Stimulated activated CD8-positive, alpha-beta memory T cell treated with anti-CD3 and anti-CD28 coated beads, Interleukin-7, amount 100 ng/mL, for 4 hours (primary cell): ENCODE results near the gene NUP210L.

Experiments used
- DNase-seq, 2 donors: peaks; one replicate each; pipeline ENCODE4 v3.0.0-alpha.2; 2020; ENCODE audit warnings: low read depth in 2 of 2

The NUP210L gene

GRCh38 chr1:153963850-153964331, 191.0 kb downstream of the NUP210L start:
- no peak for DNase-seq

GRCh38 chr1:153963030-153963849, 191.6 kb downstream of the NUP210L start, which contains the start of gene SLC39A1:
Gene SLC39A1 (minus strand): TSS chr1:153963537. CDS start chr1:153962715, 822 bp downstream.
- DNase-seq, result peak; percentile 88 to 89

- no peak for DNase-seq
Measured at GRCh38 chr1:153962088-153963029, 192.5 kb downstream of the NUP210L start.

- DNase-seq, result no peak
Measured at GRCh38 chr1:153961421-153961820, 193.5 kb downstream of the NUP210L start.

- no peak for DNase-seq
Measured at GRCh38 chr1:153960206-153960605, 194.7 kb downstream of the NUP210L start.

GRCh38 chr1:153959454-153959853, 195.4 kb downstream of the NUP210L start:
- DNase-seq, result no peak

GRCh38 chr1:153958961-153959260, 196.0 kb downstream of the NUP210L start:
- no peak for DNase-seq

GRCh38 chr1:153958111-153958960, 196.5 kb downstream of the NUP210L start, which contains the start of gene CRTC2:
Gene CRTC2 (minus strand): TSS chr1:153958612. CDS start chr1:153958497, 115 bp downstream.
- peak; percentile 94 to 97 for DNase-seq

- DNase-seq, result peak in 1 of 2 donors; percentile 30
Measured at GRCh38 chr1:153957744-153958110, 197.1 kb downstream of the NUP210L start.

- DNase-seq, result no peak
Measured at GRCh38 chr1:153956997-153957715, 197.7 kb downstream of the NUP210L start.

- DNase-seq, result no peak
Measured at GRCh38 chr1:153954826-153955225, 200.0 kb downstream of the NUP210L start.

GRCh38 chr1:153953859-153954365, 201.0 kb downstream of the NUP210L start:
- DNase-seq, result no peak

GRCh38 chr1:153951801-153952200, 203.1 kb downstream of the NUP210L start:
- DNase-seq, result no peak

- DNase-seq, result no peak
Measured at GRCh38 chr1:153951183-153951582, 203.7 kb downstream of the NUP210L start.

- DNase-seq, result peak; percentile 50 to 73
Measured at GRCh38 chr1:153946622-153947241, 208.1 kb downstream of the NUP210L start, which contains the start of gene DENND4B. Gene DENND4B (minus strand): TSS chr1:153946718. CDS start chr1:153944374, 2,344 bp downstream.

- peak; percentile 47 to 72 for DNase-seq
Measured at GRCh38 chr1:153945795-153946621, 208.9 kb downstream of the NUP210L start.

GRCh38 chr1:153945131-153945794, 209.6 kb downstream of the NUP210L start:
- DNase-seq, result peak; percentile 69 to 73

GRCh38 chr1:153944827-153945117, 210.1 kb downstream of the NUP210L start:
- no peak for DNase-seq
